Neural cell (in vitro differentiated cells): ENCODE data around the gene MDM4. TPM values are rescaled to one million over a fixed set of nuclear protein-coding genes. Genes with fewer than 3 reads are reported as not detected.

Experiments
- H2AFZ ChIP-seq: fragments of 200-600, 300-800 bp; sonication (generic), shearing (Covaris generic); 2 replicates; pipeline ENCODE4 v1.6.0; 2014; ENCODE audit warnings: low read depth, mild to moderate bottlenecking, antibody characterized with exemption, low read length, moderate library complexity
- H3F3A ChIP-seq: fragments of 200-600 bp; shearing (Covaris generic); 2 replicates; pipeline ENCODE4 v1.6.1; 2016; ENCODE audit warnings: mild to moderate bottlenecking, moderate library complexity, mixed read lengths, antibody characterized with exemption, low read length; ENCODE audit not compliant: insufficient read depth, poor library complexity, severe bottlenecking
- H3K27ac ChIP-seq: fragments of 200-600, 300-800 bp; sonication (generic), shearing (Covaris generic); 2 replicates; pipeline ENCODE4 v1.5.1; 2014; ENCODE audit warnings: mild to moderate bottlenecking, low read length, moderate library complexity
- H3K27me3 ChIP-seq: fragments of 300-800, 200-600 bp; sonication (generic), shearing (Covaris generic); 2 replicates; pipeline ENCODE4 v1.6.0; 2014; ENCODE audit warnings: mild to moderate bottlenecking, low read depth, low read length, moderate library complexity; ENCODE audit not compliant: insufficient read depth
- H3K36me3 ChIP-seq: fragments of 300-800, 200-600 bp; sonication (generic), shearing (Covaris generic); 2 replicates; pipeline ENCODE4 v1.5.1; 2014; ENCODE audit warnings: mild to moderate bottlenecking, antibody characterized with exemption, low read length, moderate library complexity; ENCODE audit not compliant: insufficient read depth
- H3K4me2 ChIP-seq: fragments of 300-800, 200-600 bp; sonication (generic), shearing (Covaris generic); 2 replicates; pipeline ENCODE4 v1.6.0; 2014; ENCODE audit warnings: mild to moderate bottlenecking, low read length
- H3K4me3 ChIP-seq: fragments of 300-800, 200-600 bp; sonication (generic), shearing (Covaris generic); 2 replicates; pipeline ENCODE4 v1.5.1; 2014; ENCODE audit warnings: mild to moderate bottlenecking, low read length, moderate library complexity
- H3K79me2 ChIP-seq: fragments of 200-600 bp; shearing (Covaris generic); replicated peaks from 2 replicates; pipeline ENCODE4 v1.6.0; 2014; ENCODE audit warnings: mild to moderate bottlenecking, low read length, moderate library complexity; ENCODE audit not compliant: insufficient read depth
- H3K9ac ChIP-seq: fragments of 300-800, 200-600 bp; sonication (generic), shearing (Covaris generic); 2 replicates; pipeline ENCODE4 v1.6.1; 2016; ENCODE audit warnings: mild to moderate bottlenecking, low read length, mixed read lengths
- H3K9me2 ChIP-seq: fragments of 200-600 bp; shearing (Covaris generic); 2 replicates; pipeline ENCODE4 v1.6.1; 2016; ENCODE audit warnings: mild to moderate bottlenecking, low read length, mixed read lengths; ENCODE audit not compliant: insufficient read depth
- H3K9me3 ChIP-seq: fragments of 200-600, 300-800 bp; sonication (generic), shearing (Covaris generic); 2 replicates; pipeline ENCODE4 v1.6.1; 2016; ENCODE audit warnings: mild to moderate bottlenecking, mixed run types, low read length, moderate library complexity, mixed read lengths
- H4K20me1 ChIP-seq: fragments of 200-600 bp; shearing (Covaris generic); 2 replicates; pipeline ENCODE4 v1.6.1; 2016; ENCODE audit warnings: mild to moderate bottlenecking, mixed run types; ENCODE audit not compliant: insufficient read depth
- CTCF ChIP-seq: fragments of 450-650 bp; IDR thresholded peaks from 2 replicates; pipeline ENCODE4 v1.5.1; 2014; ENCODE audit warnings: antibody characterized with exemption, mild to moderate bottlenecking, moderate library complexity; ENCODE audit not compliant: poor library complexity, severe bottlenecking
- EP300 ChIP-seq: fragments of 450-650 bp; conservative IDR thresholded peaks from 2 replicates; pipeline ENCODE4 v1.6.1; 2014; ENCODE audit warnings: antibody characterized with exemption, mild to moderate bottlenecking, moderate library complexity; ENCODE audit not compliant: poor library complexity, severe bottlenecking
- EZH2 ChIP-seq: fragments of 200-600, 300-800 bp; shearing (Covaris generic), sonication (generic); IDR thresholded peaks from 2 replicates; pipeline ENCODE4 v1.6.1; 2014; ENCODE audit warnings: antibody characterized with exemption, low read length, borderline replicate concordance, mild to moderate bottlenecking; ENCODE audit not compliant: insufficient read depth, poor library complexity, severe bottlenecking
- MXI1 ChIP-seq: fragments of 450-650 bp; conservative IDR thresholded peaks from 2 replicates; pipeline ENCODE4 v1.6.1; 2014; ENCODE audit warnings: antibody characterized with exemption, mild to moderate bottlenecking; ENCODE audit not compliant: poor library complexity, severe bottlenecking
- POLR2AphosphoS5 ChIP-seq: IDR thresholded peaks from 2 replicates; pipeline ENCODE4 v1.6.1; 2012
- RAD21 ChIP-seq: fragments of 450-650 bp; conservative IDR thresholded peaks from 2 replicates; pipeline ENCODE4 v1.6.1; 2014; ENCODE audit warnings: antibody characterized with exemption, mild to moderate bottlenecking, moderate library complexity
- REST ChIP-seq: IDR thresholded peaks from 2 replicates; pipeline ENCODE4 v1.6.1; 2012; ENCODE audit warnings: borderline replicate concordance
- SMC3 ChIP-seq: fragments of 450-650 bp; conservative IDR thresholded peaks from 2 replicates; pipeline ENCODE4 v1.6.1; 2014; ENCODE audit warnings: antibody characterized with exemption, mild to moderate bottlenecking, moderate library complexity; ENCODE audit not compliant: poor library complexity
- TAF1 ChIP-seq: IDR thresholded peaks from 2 replicates; pipeline ENCODE4 v1.6.1; 2012; ENCODE audit warnings: low read depth
- polyA plus RNA-seq: library from polyadenylated mRNA; depleted of rRNA; stranded (reverse); fragments of >200 nt; gene quantifications from 2 replicates; pipeline ENCODE4 v1.2.3, GENCODE V29; 2014

Gene MDM4
- polyA plus RNA-seq, 1 donor from 2014 or later = 36.8 TPM

GRCh38 chr1:204563780-204564179, 47.6 kb downstream of the MDM4 start:
- Histone ChIP-seq H3F3A (no peaks in the 10 kb centered on the region), H3K27me3 (no peaks in the 10 kb centered on the region), H2AFZ (no peak overlapping the region), H4K20me1 (no peaks in the 10 kb centered on the region), H3K27ac (no peak overlapping the region), H3K9ac (no peak overlapping the region), H3K4me3 (no peak overlapping the region), H3K4me2 (no peak overlapping the region), H3K9me3 (no peaks in the 10 kb centered on the region), H3K79me2 (no peaks in the 10 kb centered on the region), H3K9me2 (no peaks in the 10 kb centered on the region), H3K36me3 (no peaks in the 10 kb centered on the region)
- TF ChIP-seq REST (no peak), TAF1 (no peak), RAD21 (no peak), POLR2AphosphoS5 (no peak), CTCF (no peak), EP300 (no peak), SMC3 (no peak), MXI1 (no peak), EZH2 (no peak)

- Histone ChIP-seq H3K79me2 (no peaks in the 10 kb centered on the region), H3F3A (peaks cover 5% of the 10 kb centered on the region), H3K9me3 (no peaks in the 10 kb centered on the region), H3K9ac (no peak overlapping the region), H3K4me3 (no peak overlapping the region), H4K20me1 (no peaks in the 10 kb centered on the region), H3K9me2 (no peaks in the 10 kb centered on the region), H3K27ac (no peak overlapping the region), H3K27me3 (no peaks in the 10 kb centered on the region), H2AFZ (no peak overlapping the region), H3K36me3 (no peaks in the 10 kb centered on the region), H3K4me2 (no peak overlapping the region)
- TF ChIP-seq RAD21 (no peak), EP300 (no peak), POLR2AphosphoS5 (no peak), TAF1 (no peak), EZH2 (no peak), SMC3 (no peak), MXI1 (no peak), REST (no peak), CTCF (no peak)
These were observed 48.6 kb downstream of the MDM4 start for GRCh38 chr1:204564835-204565234.
